K562 (cell line): ENCODE measurements around the gene SLC17A9. TPM values are rescaled to one million over a fixed set of nuclear protein-coding genes. Genes with fewer than 3 reads are reported as not detected.

ENCODE experiments used
- CUX1 ChIP-seq: fragments of 200-800 bp; sonication (Bioruptor generic); IDR thresholded peaks from 2 replicates; pipeline ENCODE4 v1.6.1; 2016; ENCODE audit warnings: missing genetic modification characterization, missing compliant biosample characterization
- FIP1L1 ChIP-seq: fragments of 200-400 bp; formaldehyde crosslinking; IDR thresholded peaks from 2 replicates; pipeline ENCODE4 v1.6.1; 2018; ENCODE audit warnings: mild to moderate bottlenecking, low read depth, low read length; ENCODE audit not compliant: poor library complexity, severe bottlenecking
- NEUROD1 ChIP-seq: fragments of 150-350 bp; IDR thresholded peaks from 2 replicates; pipeline ENCODE4 v1.6.1; 2014; ENCODE audit warnings: borderline replicate concordance, low read length, low read depth; ENCODE audit not compliant: partially characterized antibody
- ZNF133 ChIP-seq: fragments of 250-450 bp; sonication (Bioruptor Pico); IDR thresholded peaks from 2 replicates; pipeline ENCODE4 v1.4.0; 2020; ENCODE audit warnings: mild to moderate bottlenecking
- polyA plus RNA-seq, 8 experiments: library from polyadenylated mRNA; depleted of rRNA in 4 of 8; stranded (reverse) in 5 of 8; unstranded in 3 of 8; fragments of >200 nt; fragmentation: Nextera tagmentation in 2 of 8; fragmentation: Illumina TruSeq in 1 of 8; extraction: Ambion mirVana in 2 of 8; extraction: Trizol in 1 of 8; gene quantifications; 2 replicates each; pipeline versions ENCODE4 v1.2.1 to v1.2.3, GENCODE V29; 2011 to 2014; ENCODE audit warnings: inconsistent platforms in 1 of 8, missing spikeins in 1 of 8
- total RNA-seq, 7 experiments: library from RNA; depleted of rRNA in 6 of 7; stranded (reverse); fragments of >200 nt in 6 of 7; fragmentation: Illumina TruSeq in 2 of 7; extraction: Trizol in 2 of 7; gene quantifications; 2 replicates each; pipeline versions ENCODE4 v1.2.1 to v1.2.3, GENCODE V29; 2011 to 2021; ENCODE audit warnings: low replicate concordance in 1 of 7

SLC17A9 gene
- total and polyA plus RNA-seq, 9 of the 15 experiments (the other 6 are each of a cell fraction or from before 2014, with no cell fraction given) = 0.04 to 0.31 TPM; not detected in 7

- TF ChIP-seq NEUROD1 = no peak
- no peak for TF ChIP-seq ZNF133
- no peak for TF ChIP-seq FIP1L1
- TF ChIP-seq CUX1 = no peak
These were observed 28.7 kb upstream of the SLC17A9 start (continued) for GRCh38 chr20:62923669-62924441.
